Measurements from ENCODE around the gene DLGAP1. TPM values are rescaled to one million over a fixed set of nuclear protein-coding genes. Genes with fewer than 3 reads are reported as not detected.

The DLGAP1 gene
- total RNA-seq, 3 donors from 2014 or later (not counting 1 experiment from before 2014, with no cell fraction given), result not detected

DNA sequence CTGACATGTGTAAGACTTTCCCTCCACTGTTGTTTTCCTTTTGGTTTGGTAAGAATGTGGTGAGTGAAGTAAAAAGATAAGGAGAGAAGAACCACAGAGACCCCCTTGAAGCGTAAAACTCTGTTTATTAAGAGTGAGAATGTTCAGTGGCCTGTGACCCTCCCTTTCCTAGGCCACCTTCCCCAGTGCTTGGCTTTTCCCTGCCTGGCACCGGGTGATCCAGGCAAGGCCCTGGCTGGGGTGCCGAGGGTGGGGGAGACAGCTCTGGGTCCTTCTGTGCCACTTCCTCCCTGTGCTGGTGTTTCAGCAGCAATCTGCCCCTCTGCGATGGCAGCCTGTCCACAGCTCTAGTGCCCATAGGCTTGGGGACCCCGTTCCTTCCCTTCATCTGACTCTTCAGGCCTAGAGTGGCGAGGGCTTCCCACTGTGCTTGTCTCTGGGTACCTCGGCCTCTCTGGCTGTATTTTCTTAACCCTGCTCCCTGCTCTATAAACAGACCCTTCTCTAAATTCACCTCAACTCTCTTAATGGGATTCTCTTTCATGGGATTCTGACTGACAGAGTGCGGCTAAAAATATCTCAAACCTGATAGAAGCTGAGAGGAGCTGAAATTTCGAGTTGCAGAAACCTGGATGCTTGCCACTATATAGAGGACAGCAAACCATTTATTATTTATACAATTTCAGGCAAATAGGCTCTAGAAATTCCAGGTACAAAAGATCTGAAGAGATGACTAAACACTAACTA is 461.0 kb downstream of the DLGAP1 start:
- H3K27me3 ChIP-seq (ENCODE audit: control insufficient read depth, insufficient read depth, low read length), result no peaks in the 10 kb centered on the region
- TF ChIP-seq, protein P1, sequence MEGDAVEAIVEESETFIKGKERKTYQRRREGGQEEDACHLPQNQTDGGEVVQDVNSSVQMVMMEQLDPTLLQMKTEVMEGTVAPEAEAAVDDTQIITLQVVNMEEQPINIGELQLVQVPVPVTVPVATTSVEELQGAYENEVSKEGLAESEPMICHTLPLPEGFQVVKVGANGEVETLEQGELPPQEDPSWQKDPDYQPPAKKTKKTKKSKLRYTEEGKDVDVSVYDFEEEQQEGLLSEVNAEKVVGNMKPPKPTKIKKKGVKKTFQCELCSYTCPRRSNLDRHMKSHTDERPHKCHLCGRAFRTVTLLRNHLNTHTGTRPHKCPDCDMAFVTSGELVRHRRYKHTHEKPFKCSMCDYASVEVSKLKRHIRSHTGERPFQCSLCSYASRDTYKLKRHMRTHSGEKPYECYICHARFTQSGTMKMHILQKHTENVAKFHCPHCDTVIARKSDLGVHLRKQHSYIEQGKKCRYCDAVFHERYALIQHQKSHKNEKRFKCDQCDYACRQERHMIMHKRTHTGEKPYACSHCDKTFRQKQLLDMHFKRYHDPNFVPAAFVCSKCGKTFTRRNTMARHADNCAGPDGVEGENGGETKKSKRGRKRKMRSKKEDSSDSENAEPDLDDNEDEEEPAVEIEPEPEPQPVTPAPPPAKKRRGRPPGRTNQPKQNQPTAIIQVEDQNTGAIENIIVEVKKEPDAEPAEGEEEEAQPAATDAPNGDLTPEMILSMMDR (IDR thresholded peaks at IDR 0.05), result no peak
- H3K36me3 Mint-ChIP-seq, result no peaks in the 10 kb centered on the region
- no peaks in the 10 kb centered on the region for H3K9me3 Mint-ChIP-seq
- H3K4me1 ChIP-seq (ENCODE audit: control insufficient read depth, insufficient read depth, low read length), result no peaks in the 10 kb centered on the region
- H3K27me3 Mint-ChIP-seq (ENCODE audit: low read depth in 2 of 2), result no peaks in the 10 kb centered on the region
- ATAC-seq, result no peak
- no peak for DNase-seq
- no peak overlapping the region for H3K27ac Mint-ChIP-seq
- H3K27ac ChIP-seq (ENCODE audit: low read length), result no peak overlapping the region
- no peak overlapping the region for H3K4me3 Mint-ChIP-seq
- H3K4me3 ChIP-seq (ENCODE audit: low read length), result no peak overlapping the region
- no peaks in the 10 kb centered on the region for H3K36me3 ChIP-seq (ENCODE audit: control insufficient read depth, insufficient read depth, low read length)
- intact Hi-C loops (cut with micrococcal nuclease), result loop anchor here (2.0 to 10.0 kb wide), 2 partner anchors 223 to 709 kb away; no protein-coding TSS in a partner anchor
- H3K4me1 Mint-ChIP-seq, result no peaks in the 10 kb centered on the region
- no peaks in the 10 kb centered on the region for H3K9me3 ChIP-seq (ENCODE audit: control insufficient read depth, insufficient read depth, low read length)
- 59% methylated on average over 9 of the region's 9 CpGs for WGBS (ENCODE audit: insufficient coverage)

DNA sequence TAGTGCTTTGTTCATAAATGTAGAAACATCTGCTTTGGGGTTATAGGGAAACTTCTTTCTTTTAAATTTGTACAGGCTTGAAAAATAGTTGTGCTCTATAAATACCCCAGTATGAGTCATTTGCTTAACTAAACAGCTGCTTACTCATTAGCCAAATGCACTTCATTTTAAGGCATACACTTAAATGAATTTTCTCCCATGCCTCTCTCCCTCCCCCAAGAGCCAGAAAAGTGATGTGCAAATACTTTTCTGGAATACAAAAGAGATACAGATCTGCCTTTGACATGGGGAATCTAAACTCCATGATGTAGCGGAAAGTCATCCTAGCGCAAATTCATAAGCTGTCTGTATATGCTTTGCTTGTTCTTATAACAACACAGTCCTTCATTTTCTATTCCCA is 469.4 kb downstream of the DLGAP1 start:
- DNase-seq (no peak), ATAC-seq (no peak)
- Mint-ChIP-seq H3K4me1 (peaks cover 6 to 11% of the 10 kb centered on the region in 2 donors), H3K27ac (no peak overlapping the region), H3K27me3 (ENCODE audit: low read depth in 2 of 2) (no peaks in the 10 kb centered on the region), H3K4me3 (no peak overlapping the region), H3K9me3 (no peaks in the 10 kb centered on the region), H3K36me3 (no peaks in the 10 kb centered on the region)
- no peaks in the 10 kb centered on the region for H3K27me3 ChIP-seq (ENCODE audit: control insufficient read depth, insufficient read depth, low read length)
- no peaks in the 10 kb centered on the region for H3K9me3 ChIP-seq (ENCODE audit: control insufficient read depth, insufficient read depth, low read length)
- H3K4me1 ChIP-seq (ENCODE audit: control insufficient read depth, insufficient read depth, low read length), result no peaks in the 10 kb centered on the region
- intact Hi-C loops (cut with micrococcal nuclease), result no loop called here
- no peak overlapping the region for H3K4me3 ChIP-seq (ENCODE audit: low read length)
- TF ChIP-seq, protein P1 (IDR thresholded peaks at IDR 0.05), result no peak
- H3K36me3 ChIP-seq (ENCODE audit: control insufficient read depth, insufficient read depth, low read length), result no peaks in the 10 kb centered on the region
- 93% methylated on average over 2 of the region's 2 CpGs for WGBS (ENCODE audit: insufficient coverage)
- H3K27ac ChIP-seq (ENCODE audit: low read length), result no peak overlapping the region

DNA sequence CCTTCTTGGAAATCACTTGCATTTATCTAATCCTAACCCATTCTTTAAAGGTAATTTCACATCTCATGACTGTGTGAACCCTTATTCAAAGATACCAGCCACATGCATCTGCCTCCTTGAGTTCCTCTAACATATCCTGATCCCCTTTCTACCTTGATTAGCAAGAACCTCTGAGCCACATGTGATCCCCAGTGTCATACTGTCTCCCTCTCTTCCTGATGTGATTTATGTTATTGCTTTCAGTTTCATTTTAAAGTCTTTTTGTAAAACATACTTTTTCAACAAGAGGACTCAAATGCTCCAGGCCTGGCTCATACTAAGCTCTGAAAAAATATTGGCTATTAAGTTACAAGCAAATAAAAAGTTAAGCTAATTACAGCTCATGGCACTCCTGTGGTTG is 470.1 kb downstream of the DLGAP1 start:
- H3K36me3 Mint-ChIP-seq, result no peaks in the 10 kb centered on the region
- H3K36me3 ChIP-seq (ENCODE audit: control insufficient read depth, insufficient read depth, low read length), result no peaks in the 10 kb centered on the region
- DNase-seq, result peak in 1 of 2 donors; percentile 6
- H3K9me3 ChIP-seq (ENCODE audit: control insufficient read depth, insufficient read depth, low read length), result no peaks in the 10 kb centered on the region
- H3K9me3 Mint-ChIP-seq, result no peaks in the 10 kb centered on the region
- no peak for ATAC-seq
- no peaks in the 10 kb centered on the region for H3K4me1 ChIP-seq (ENCODE audit: control insufficient read depth, insufficient read depth, low read length)
- intact Hi-C loops (cut with micrococcal nuclease), result no loop called here
- H3K27ac ChIP-seq (ENCODE audit: low read length), result no peak overlapping the region
- no peaks in the 10 kb centered on the region for H3K27me3 Mint-ChIP-seq (ENCODE audit: low read depth in 2 of 2)
- TF ChIP-seq, protein P1 (IDR thresholded peaks at IDR 0.05), result no peak
- no peak overlapping the region for H3K4me3 Mint-ChIP-seq
- H3K4me3 ChIP-seq (ENCODE audit: low read length), result no peak overlapping the region
- H3K27me3 ChIP-seq (ENCODE audit: control insufficient read depth, insufficient read depth, low read length), result no peaks in the 10 kb centered on the region
- peaks cover 6 to 11% of the 10 kb centered on the region in 2 donors for H3K4me1 Mint-ChIP-seq
- H3K27ac Mint-ChIP-seq, result peak overlapping the region in 1 of 2 donors; percentile 6
